Eye (tissue), 1 donor: ENCODE results near the gene RAB30.
A peak's percentile ranks its signal among the peaks of the same experiment; 100 is the strongest.
"Not testable (repeated sequence)": the region's sequence is repeated elsewhere in the genome, so short reads cannot be mapped to it uniquely, and the experiment has no call there.

Experiments used
- DNase-seq: peaks from one replicate; pipeline ENCODE4 v3.0.0-alpha.2; 2015

The RAB30 gene

DNA sequence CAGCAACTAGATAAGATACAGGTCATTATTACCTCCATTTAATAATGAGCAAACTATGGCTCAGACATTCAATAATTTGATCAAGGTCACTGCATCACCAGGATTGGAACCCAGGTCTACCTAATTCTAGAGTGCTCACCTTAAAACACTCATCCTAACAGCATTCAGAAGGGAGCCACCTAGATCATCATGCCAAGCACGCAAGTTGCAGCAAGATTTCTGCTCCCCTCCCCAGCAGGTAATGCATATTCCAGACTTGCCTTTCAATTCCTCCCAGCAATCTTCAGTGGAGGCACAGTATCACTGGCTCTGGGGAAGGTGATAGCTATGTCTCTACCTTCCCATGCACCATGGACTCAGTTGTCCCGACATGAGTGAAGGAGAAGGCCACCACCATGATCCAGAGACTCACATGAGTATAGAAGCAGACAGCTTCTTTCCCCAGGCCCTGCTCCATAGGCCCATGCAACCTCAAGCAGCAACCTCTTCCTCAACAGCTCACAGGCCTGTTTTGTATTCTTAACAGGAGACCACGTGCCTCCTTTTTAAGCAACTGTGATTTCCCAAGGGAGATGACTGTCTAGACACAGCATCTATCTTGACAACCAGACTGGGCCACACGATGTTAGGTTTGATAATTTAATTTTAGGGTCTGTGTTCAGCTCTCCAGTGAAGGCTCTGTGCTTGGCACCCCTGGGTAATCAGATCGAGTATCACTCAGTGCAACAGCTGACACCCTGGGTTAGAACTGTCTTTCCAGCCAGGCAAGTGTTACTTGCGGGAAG is 36.4 kb downstream of the RAB30 start:
- peak; percentile 38 for DNase-seq

GRCh38 chr11:83034673-83035014 is 37.1 kb downstream of the RAB30 start:
- no peak for DNase-seq

- peak; percentile 81 for DNase-seq
Measured at GRCh38 chr11:83033972-83034672, 37.6 kb downstream of the RAB30 start.

DNA sequence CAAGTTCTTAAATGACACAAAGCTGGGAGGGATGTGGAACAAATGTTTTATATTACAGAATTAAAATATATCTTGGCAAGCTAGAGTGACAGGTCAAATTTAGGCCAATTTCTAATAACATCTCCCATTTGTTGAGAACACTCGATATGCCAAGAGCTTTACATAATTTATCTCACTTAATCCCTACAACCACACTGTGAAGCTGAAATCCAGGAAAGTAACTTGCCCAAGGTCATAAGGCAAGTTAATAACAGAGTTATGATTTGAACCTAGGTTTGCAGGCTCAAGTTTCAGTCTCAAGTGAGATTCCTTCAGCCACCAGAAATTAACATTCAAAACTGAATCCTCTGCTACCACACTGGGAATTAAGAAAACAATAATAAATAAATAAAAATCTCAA is 38.3 kb downstream of the RAB30 start:
- peak; percentile 39 for DNase-seq

GRCh38 chr11:83031127-83031526 is 40.6 kb downstream of the RAB30 start:
- DNase-seq, result no peak

GRCh38 chr11:83027794-83028193 is 43.9 kb downstream of the RAB30 start:
- DNase-seq, result no peak

- DNase-seq, result no peak
Measured at GRCh38 chr11:83027289-83027688, 44.4 kb downstream of the RAB30 start.

DNA sequence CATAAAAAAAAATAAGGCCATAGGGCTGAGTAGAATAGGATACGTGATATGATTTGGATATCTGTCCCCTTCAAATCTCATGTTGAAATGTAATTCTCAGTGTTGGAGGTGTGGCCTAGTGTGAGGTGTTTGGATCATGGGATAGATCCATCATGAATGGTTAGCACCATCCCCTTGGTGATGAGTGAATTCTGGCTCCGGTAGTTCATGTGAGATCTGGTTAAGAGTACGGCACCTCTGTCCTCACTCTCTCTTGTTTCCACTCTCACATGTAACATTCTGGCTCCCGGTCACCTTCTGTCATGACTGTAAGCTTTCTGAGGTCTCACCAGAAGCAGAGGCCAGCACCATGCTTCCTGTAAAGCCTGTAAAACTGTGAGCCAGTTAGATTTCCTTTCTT is 45.5 kb downstream of the RAB30 start:
- no peak for DNase-seq

DNA sequence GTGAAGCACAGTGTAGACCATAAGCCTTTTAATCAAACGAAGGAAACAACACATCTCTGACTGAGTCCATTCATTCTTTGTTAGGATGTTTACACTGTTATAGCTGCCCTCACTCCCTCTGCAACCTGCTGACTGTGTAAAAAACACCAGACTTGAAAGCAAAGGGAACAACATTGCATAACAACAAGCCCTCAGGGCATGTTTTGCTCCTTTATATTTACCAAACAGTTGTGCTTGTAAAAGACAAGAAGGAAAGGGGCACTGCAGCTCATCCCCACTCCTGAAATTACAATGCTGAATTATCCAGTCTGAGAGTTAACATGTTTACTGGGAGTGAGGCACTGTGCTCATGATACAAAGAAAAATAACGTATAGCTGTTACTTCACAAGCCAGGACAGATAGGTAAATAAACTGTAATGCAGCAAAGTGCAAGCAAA is 46.4 kb downstream of the RAB30 start:
- DNase-seq, result no peak

GRCh38 chr11:83024270-83024854 is 47.3 kb downstream of the RAB30 start:
- no peak for DNase-seq

DNA sequence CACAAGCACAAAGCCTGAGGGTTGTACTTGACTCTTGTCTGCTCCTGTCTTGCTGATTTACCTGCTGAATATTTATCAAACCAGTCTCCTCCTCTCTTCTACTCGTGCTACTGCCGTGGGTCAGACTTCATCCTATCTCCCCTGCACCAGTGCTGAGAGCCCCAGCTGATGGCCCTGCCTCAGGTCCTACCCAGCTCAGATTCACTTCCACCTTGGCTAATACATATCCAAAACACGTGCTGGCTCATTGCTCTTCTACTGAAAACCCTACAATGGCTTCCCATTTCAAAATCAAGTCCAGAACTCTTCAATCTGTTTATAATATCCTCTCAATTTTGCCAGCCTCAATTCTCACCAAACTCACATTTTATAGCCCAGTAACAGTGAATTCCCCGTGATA is 48.3 kb downstream of the RAB30 start:
- DNase-seq, result no peak

GRCh38 chr11:83021780-83022125 is 49.9 kb downstream of the RAB30 start:
- DNase-seq, result no peak

GRCh38 chr11:83020942-83021779 is 50.5 kb downstream of the RAB30 start:
- no peak for DNase-seq

- DNase-seq, result no peak
Measured at GRCh38 chr11:83019888-83020579, 51.7 kb downstream of the RAB30 start.

DNA sequence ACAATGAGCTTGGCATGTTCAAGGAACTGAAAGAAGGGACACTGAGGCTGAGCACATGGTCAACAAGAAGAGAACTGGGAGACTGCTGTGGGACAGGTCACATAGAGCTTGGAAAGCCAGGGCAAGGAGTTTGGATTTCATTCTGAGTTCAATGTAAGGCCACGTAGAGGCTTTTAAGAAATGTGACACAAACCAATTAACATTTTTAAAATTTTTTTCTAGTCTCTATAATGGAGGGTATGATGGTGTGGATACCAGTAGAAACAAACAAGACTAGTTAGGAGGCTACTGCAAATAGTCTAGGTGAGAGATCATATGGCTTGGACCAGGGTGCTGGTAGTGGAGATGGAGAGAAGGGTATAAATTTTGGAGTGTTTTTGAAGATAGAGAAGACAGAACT is 56.7 kb downstream of the RAB30 start:
- no peak for DNase-seq

DNA sequence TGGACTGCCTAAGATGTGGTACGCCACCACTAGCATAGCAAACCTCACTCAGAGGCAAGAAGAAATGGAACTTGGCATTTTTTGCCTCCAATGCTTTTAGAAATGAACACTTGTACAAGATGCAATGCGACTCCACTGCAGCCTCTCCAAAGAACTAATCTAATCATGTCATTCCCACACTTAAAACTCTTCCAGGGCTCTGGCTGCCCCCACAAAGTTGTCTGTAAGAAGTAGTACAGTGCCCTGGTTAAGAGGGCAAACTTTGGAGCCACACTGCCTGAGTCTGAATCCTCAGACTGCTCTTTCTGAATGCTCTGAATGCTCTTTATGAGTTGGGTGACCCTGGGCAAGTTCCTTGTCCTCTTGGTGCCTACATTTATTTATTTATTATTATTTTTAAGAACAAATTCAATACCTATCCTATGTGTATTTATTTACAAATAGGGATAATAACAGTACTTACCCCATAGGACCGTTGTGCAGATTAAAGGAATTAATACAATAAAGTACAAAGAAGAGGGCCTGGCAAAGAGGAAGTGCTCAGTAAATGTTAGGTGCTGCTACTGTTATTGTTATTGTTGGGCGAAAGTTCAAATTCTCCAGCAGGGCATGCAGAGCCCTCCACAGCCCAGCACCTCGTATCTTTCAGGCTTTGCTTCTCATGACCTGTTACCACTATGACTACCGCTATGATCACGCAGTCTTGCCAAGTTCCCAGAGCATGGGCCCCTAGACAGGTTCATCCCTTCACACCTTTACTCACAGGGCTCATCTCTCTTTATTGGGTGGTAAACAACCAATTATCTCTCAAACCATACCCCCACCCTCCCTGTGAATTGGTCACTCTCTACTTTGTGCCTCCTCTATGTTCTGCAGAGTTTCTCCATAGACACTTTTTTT is 59.3 kb downstream of the RAB30 start:
- no peak for DNase-seq

DNA sequence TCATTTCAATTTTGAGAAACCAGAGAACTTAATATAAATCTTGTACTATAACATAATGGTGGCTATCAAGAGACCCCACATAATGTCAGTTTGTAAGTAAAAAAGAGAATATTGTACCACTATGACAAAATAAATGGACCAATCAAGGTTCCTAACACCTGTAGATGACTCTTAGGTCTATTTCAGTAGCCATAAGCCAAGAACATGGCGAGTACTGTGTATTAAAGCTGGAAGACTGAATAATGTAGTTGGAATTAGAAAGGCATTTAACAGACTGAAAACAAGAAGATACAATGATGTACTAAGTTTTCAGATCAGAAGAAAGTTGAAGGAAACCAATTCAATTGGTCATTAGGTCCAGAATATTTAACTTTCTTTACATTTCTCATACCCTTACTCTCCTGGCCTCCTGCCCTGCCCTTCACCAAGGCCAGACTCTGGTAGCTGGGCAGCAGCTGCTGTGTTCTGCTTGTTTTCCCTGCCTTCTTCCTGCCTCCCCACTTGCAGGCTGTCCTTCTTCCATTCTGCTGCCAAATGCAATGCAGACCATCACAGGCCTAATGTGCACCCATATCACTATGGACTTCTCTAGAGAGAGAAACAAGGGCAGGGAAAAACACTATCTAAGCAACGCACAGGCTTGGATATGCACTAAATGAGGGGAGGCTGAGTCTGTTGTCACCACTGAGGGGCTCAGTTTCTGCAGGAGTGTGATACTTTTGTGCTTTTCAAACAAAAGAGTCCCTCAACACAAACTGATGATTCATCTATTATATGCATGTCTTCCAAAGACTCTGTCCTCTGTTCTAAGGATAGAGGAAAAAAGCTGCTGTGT is 60.1 kb downstream of the RAB30 start:
- DNase-seq, result no peak

- no peak for DNase-seq
Measured at GRCh38 chr11:83009999-83010398, 61.7 kb downstream of the RAB30 start.

DNA sequence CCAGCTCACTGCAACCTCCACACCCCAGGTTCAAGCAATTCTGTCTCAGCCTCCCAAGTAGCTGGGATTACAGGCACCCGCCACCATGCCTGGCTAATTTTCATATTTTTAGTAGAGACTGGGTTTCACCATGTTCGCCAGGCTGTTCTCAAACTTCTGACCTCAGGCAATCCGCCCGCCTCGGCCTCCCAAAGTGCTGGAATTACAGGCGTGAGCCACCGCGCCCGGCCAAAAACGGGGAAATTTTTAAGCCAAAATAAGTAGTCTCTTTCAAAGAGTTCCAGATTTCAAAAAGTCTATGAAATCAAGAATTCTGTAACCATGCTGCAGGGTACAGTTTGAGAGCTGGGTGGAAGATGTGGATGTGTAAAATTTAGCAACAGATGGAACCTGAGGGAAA is 62.6 kb downstream of the RAB30 start:
- DNase-seq, result not testable (repeated sequence)

DNA sequence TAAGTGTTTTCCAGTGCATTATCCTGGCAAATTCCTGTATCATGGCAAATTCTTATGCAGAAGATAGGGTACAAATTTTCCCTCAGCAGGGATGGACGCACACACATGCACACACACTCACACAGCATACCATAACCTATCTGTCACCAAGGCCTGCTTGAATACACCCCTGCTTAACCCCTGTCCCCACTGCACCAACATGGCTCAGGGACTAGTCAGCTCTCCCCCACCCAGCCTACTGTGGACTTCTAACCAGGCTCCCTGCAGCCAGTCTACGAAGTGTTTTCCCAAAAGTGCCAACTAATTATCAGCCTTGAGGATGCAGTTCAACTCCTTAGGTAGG is 63.1 kb downstream of the RAB30 start:
- DNase-seq, result no peak
